Measurements from ENCODE around the gene DNAJA3. TPM values are rescaled to one million over a fixed set of nuclear protein-coding genes. Genes with fewer than 3 reads are reported as not detected.

DNAJA3 gene
- total RNA-seq, 1 experiment from 2014 or later: 58.9 TPM

DNA sequence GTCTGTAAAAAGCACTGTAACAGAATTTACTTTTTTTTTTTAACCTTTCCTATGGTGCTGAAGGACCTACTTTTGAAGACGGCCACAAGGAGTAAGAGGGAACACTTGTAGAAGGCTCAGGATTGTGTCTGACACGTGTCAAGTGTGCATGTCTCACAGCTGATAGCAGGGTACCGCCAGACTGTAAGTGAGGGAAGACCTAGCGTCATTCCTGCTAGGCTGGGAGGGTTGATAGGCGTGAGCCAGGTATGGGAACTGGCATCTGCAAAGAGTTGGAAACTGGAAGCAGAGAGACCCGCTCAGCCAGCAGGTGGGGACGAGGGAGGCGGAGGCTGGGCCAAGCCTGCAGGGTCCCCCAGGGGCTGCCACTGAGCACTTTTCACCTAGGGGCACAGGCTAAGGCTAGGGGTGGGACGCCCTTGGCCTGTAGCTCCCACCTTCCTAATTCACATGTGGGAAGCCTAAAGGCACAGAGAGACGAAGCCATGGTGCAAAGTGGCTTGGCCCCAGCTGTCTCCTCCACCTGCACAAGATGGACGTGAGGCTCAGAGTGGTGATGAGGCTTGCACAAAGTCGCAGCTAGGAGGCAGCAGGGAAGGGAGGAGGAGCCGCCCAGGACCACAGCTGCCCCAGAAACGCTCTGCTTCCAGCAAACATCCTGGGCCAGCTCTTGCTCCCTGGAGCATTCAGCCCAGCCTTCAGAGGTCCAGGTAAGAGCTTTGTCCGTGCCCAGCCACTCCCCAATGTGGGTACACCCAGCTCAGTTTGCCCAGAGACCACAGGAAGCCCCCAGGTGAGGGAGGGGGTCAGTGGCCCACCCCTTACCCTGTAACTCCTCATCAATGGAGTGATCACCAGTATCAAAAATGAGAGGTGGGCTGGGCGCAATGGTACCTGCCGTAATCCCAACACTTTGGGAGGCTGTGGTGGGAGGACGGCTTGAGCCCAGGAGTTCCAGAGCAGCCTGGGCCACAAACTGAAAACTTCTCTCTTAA lies 35.1 kb upstream of the DNAJA3 start:
- no peak overlapping the region for H3K4me2 ChIP-seq
- peaks cover 28% of the 10 kb centered on the region for H3K4me1 ChIP-seq (replicated peaks; ENCODE audit: insufficient read depth)
- H3K79me2 ChIP-seq (ENCODE audit: low read depth): no peaks in the 10 kb centered on the region
- no peaks in the 10 kb centered on the region for H3K36me3 ChIP-seq (ENCODE audit: low read depth)
- H3K27me3 ChIP-seq (ENCODE audit: insufficient read depth, low read depth): no peaks in the 10 kb centered on the region
- H3K9me2 ChIP-seq (ENCODE audit: insufficient read depth): no peaks in the 10 kb centered on the region
- CTCF ChIA-PET: no interaction called here
- H4K20me1 ChIP-seq (ENCODE audit: insufficient read depth): no peaks in the 10 kb centered on the region
- no TSS peak for BruUV-seq (replicated peaks)
- DNase-seq: no peak
- no peak overlapping the region for H2AFZ ChIP-seq
- H3K4me3 ChIP-seq: no peak overlapping the region
- no peak overlapping the region for H3K27ac ChIP-seq
- POLR2A ChIA-PET (ENCODE audit: unreplicated experiment): interaction anchor here (0.6 kb wide), 2 partner anchors 26 to 378 kb away, joined by 3 read pairs; no protein-coding TSS in a partner anchor
- H3F3A ChIP-seq (ENCODE audit: insufficient read depth, low read depth): peaks cover 9% of the 10 kb centered on the region
- H3K9me3 ChIP-seq (ENCODE audit: insufficient read depth, low read depth): no peaks in the 10 kb centered on the region
- TF ChIP-seq, protein P1, sequence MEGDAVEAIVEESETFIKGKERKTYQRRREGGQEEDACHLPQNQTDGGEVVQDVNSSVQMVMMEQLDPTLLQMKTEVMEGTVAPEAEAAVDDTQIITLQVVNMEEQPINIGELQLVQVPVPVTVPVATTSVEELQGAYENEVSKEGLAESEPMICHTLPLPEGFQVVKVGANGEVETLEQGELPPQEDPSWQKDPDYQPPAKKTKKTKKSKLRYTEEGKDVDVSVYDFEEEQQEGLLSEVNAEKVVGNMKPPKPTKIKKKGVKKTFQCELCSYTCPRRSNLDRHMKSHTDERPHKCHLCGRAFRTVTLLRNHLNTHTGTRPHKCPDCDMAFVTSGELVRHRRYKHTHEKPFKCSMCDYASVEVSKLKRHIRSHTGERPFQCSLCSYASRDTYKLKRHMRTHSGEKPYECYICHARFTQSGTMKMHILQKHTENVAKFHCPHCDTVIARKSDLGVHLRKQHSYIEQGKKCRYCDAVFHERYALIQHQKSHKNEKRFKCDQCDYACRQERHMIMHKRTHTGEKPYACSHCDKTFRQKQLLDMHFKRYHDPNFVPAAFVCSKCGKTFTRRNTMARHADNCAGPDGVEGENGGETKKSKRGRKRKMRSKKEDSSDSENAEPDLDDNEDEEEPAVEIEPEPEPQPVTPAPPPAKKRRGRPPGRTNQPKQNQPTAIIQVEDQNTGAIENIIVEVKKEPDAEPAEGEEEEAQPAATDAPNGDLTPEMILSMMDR (conservative IDR thresholded peaks at IDR 0.05): no peak
- TF ChIP-seq EZH2 (IDR thresholded peaks at IDR 0.05; ENCODE audit: low read depth): no peak
- intact Hi-C loops (cut with micrococcal nuclease; ENCODE audit: unreplicated experiment): no loop called here

DNA sequence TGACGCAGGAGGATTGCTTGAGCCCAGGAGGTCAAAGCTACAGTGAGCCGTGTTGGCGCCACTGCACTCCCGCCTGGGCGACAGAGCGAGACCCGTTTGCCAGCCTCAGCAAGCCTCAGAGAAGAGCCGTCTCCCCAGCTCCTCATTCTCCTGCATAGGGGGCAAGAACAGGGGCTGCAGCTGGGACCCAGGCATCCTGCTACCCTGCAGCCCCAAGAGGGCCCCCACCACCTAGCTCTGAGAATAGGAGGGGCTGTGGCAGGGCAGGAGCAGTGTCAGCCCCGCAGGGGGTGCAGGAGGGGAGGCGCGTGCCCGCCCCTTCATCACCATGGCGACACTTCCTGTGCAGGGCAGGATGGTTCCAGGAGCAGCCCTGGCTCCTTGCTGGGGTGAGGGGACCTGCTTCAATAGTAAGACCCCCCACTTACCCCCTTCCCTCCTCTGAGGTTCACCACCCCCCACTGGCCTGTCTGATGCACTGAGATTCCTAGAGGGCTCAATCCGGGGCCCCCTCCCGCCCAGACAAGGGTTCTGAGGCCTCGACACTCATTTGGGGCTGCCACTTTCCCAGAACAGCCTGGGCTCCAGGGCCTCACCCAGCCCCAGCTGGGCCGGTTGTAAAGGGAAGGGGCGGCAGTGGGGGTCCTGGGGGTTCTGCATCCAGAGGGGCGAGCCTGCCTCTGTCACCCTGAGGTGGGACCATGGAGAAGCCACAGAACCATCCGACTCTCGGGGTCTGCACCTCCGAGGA lies 33.9 kb upstream of the DNAJA3 start:
- CTCF ChIA-PET: interaction anchor here (0.6 to 2.2 kb wide), 5 partner anchors 11 to 82 kb away, joined by 4 to 16 read pairs (median 7); no protein-coding TSS in a partner anchor
- no peaks in the 10 kb centered on the region for H3K9me3 ChIP-seq (ENCODE audit: insufficient read depth, low read depth)
- H3K4me2 ChIP-seq: no peak overlapping the region
- no peaks in the 10 kb centered on the region for H3K79me2 ChIP-seq (ENCODE audit: low read depth)
- no peaks in the 10 kb centered on the region for H4K20me1 ChIP-seq (ENCODE audit: insufficient read depth)
- H3F3A ChIP-seq (ENCODE audit: insufficient read depth, low read depth): peaks cover 9% of the 10 kb centered on the region
- no peak overlapping the region for H2AFZ ChIP-seq
- POLR2A ChIA-PET (ENCODE audit: unreplicated experiment): interaction anchor here (0.6 to 2.2 kb wide), 5 partner anchors 10 to 551 kb away, joined by 4 to 22 read pairs (median 6); no protein-coding TSS in a partner anchor
- no peaks in the 10 kb centered on the region for H3K36me3 ChIP-seq (ENCODE audit: low read depth)
- DNase-seq: no peak
- peaks cover 28% of the 10 kb centered on the region for H3K4me1 ChIP-seq (replicated peaks; ENCODE audit: insufficient read depth)
- no peaks in the 10 kb centered on the region for H3K27me3 ChIP-seq (ENCODE audit: insufficient read depth, low read depth)
- no peak overlapping the region for H3K27ac ChIP-seq
- intact Hi-C loops (cut with micrococcal nuclease; ENCODE audit: unreplicated experiment): no loop called here
- H3K4me3 ChIP-seq: no peak overlapping the region
- H3K9me2 ChIP-seq (ENCODE audit: insufficient read depth): no peaks in the 10 kb centered on the region
- BruUV-seq (replicated peaks): no TSS peak
- no peak for TF ChIP-seq EZH2 (IDR thresholded peaks at IDR 0.05; ENCODE audit: low read depth)
- TF ChIP-seq, protein P1 (conservative IDR thresholded peaks at IDR 0.05): no peak
